Choroid plexus epithelial cell (primary cell): ENCODE results near the gene SH3GL1.

Experiments used
- DNase-seq: peaks from one replicate; pipeline ENCODE4 v3.0.0-alpha.2; 2010; ENCODE audit warnings: low read depth
- H3K4me3 ChIP-seq: 2 replicates; pipeline ENCODE4 v1.5.1; 2011; ENCODE audit warnings: low read depth, mild to moderate bottlenecking, control low read depth, low read length, moderate library complexity
- TF ChIP-seq, protein P1 (sequence below): conservative IDR thresholded peaks from 2 replicates; pipeline ENCODE4 v1.5.1; 2011; ENCODE audit warnings: low read depth, mild to moderate bottlenecking, control low read depth, inconsistent platforms, low read length, moderate library complexity

Gene SH3GL1, protein sequence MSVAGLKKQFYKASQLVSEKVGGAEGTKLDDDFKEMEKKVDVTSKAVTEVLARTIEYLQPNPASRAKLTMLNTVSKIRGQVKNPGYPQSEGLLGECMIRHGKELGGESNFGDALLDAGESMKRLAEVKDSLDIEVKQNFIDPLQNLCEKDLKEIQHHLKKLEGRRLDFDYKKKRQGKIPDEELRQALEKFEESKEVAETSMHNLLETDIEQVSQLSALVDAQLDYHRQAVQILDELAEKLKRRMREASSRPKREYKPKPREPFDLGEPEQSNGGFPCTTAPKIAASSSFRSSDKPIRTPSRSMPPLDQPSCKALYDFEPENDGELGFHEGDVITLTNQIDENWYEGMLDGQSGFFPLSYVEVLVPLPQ

DNA sequence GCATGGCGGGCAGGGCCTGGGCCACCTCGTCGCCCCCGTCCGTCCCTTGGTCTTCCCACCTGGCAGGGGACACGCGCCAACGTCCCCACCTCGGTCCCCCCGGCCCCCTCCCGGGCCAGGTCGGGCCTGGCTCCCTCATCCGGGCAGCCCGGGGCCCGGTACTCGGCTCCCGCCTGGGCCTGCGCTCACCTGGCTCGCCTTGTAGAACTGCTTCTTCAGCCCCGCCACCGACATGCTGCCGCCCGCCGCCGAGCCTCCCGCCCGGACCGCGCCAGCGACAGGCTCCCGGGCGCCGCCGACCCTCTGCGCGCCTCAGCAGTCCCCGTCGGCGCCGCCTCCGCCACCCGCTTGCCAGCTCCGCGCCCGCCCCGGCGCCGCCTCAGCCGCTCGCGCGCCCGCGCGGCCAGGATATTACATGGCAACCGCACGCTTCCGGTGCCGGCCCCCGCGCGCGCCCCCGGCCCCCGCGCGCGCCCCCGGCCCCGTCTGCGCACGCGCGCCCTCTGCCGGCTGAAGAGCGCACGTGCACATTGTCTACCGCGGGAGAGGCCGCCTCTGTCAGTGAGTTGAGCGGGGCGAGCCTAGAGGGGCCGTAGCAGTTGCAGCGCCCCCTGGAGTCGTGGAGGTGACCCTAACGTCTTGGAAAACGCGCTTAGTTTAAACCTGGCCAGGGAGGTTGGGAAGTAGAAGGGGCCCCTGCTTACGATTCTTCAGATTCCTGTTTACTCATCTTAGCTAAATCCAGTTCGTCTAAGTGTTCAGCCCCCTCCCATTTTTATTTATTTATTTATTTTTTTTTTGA lies at the start of gene SH3GL1:
SH3GL1 (minus strand) TSS at position 413 of the 802 bp plus-strand sequence; CDS start at position 234, 179 bp downstream.
- peak within 1 kb of the TSS; percentile 91 for H3K4me3 ChIP-seq
- DNase-seq, result peak; percentile 94
- TF ChIP-seq, protein P1, sequence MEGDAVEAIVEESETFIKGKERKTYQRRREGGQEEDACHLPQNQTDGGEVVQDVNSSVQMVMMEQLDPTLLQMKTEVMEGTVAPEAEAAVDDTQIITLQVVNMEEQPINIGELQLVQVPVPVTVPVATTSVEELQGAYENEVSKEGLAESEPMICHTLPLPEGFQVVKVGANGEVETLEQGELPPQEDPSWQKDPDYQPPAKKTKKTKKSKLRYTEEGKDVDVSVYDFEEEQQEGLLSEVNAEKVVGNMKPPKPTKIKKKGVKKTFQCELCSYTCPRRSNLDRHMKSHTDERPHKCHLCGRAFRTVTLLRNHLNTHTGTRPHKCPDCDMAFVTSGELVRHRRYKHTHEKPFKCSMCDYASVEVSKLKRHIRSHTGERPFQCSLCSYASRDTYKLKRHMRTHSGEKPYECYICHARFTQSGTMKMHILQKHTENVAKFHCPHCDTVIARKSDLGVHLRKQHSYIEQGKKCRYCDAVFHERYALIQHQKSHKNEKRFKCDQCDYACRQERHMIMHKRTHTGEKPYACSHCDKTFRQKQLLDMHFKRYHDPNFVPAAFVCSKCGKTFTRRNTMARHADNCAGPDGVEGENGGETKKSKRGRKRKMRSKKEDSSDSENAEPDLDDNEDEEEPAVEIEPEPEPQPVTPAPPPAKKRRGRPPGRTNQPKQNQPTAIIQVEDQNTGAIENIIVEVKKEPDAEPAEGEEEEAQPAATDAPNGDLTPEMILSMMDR, result peak; percentile 86

DNA sequence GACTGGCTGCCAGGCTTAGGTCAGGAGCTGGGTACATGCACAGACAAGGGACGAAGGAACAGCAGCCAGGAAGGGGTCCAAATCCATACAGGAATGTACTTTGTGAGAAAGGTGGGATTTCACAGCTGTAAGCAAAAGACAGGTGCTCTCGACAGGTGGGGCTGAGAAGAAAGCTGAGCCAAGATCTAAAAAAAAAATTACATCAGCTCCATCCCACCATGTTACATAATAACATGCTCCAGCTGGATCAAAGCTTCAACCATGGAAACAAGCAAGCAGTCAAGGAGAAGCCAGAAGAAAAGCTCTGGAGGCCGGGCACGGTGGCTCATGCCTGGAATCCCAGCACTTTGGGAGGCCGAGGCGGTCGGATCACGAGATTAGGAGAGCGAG lies 49.3 kb upstream of the SH3GL1 start:
- no peak overlapping the region for H3K4me3 ChIP-seq
- TF ChIP-seq, protein P1, result no peak
- no peak for DNase-seq

DNA sequence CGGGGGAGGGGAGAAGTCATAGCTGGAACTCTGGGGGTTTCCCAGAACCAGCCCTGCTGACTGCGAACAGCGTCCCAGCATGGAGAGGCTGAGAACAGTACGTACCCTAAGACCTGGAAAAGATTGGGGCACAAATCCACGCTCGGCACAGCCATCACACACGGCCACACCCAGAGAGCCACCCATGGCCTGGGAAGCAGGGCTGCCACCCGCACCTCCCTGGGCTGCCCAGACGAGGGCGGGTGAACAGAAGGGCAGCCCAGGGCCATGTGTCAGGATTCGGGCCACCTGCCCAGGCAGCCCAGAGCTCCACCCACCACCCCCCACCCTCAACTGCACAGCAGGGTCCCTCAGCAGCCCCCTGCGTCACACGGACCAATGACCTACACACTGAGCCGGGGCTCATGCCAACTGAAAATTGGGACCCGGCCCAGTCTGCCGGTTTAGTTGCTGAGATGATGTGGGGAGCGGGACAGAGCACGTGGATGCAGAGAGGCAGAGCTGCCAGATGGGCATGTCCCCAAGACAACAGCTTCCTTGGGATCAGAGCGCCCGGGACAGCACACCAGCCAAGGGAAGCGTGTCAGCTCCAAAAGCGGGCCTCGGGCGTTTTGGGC lies 48.8 kb upstream of the SH3GL1 start:
- TF ChIP-seq, protein P1, result no peak
- H3K4me3 ChIP-seq, result no peak overlapping the region

DNA sequence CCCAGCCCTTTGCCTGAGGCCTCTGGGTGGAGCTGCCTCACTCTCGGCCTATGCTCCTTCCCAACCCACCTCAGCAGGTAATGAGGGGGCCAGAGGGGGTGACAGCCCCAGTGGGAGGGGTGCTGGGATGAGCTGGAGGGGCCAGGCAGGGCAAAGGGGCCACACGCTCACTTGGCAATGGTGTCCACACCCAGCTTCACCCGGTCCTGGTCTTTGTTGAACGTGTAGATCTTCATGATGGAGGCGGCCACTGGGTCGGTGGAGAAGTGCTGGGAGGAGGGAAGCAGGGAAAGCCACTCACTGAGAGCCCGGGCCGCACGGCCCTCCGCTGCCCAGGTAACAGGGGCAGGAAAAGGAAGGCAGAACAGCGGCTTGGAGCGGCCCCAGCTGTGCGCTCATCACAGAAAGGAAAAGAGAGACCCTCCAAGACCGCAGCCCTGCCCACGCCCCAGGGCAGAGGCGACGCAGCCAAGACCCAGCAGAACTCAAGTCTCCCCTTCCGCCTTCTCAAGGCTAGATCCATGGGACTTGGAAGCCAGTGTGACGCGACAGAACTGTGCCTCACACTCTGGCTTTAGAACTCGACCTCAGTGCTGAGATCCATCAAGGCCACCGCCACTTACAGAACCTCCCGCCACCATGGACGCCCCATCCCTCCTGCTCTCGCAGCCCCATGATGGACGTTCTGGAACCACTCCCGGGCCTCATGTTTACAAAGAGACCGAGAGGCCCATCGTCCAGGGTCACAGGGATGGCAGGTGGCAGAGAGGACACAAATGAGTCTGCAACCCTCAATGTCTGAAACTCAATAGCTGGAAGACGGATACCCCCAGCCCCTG lies 48.0 kb upstream of the SH3GL1 start:
- TF ChIP-seq, protein P1, result no peak
- no peak overlapping the region for H3K4me3 ChIP-seq
- no peak for DNase-seq

More for the DNA sequence above, 48.8 kb upstream of the SH3GL1 start:
- DNase-seq, result no peak

DNA sequence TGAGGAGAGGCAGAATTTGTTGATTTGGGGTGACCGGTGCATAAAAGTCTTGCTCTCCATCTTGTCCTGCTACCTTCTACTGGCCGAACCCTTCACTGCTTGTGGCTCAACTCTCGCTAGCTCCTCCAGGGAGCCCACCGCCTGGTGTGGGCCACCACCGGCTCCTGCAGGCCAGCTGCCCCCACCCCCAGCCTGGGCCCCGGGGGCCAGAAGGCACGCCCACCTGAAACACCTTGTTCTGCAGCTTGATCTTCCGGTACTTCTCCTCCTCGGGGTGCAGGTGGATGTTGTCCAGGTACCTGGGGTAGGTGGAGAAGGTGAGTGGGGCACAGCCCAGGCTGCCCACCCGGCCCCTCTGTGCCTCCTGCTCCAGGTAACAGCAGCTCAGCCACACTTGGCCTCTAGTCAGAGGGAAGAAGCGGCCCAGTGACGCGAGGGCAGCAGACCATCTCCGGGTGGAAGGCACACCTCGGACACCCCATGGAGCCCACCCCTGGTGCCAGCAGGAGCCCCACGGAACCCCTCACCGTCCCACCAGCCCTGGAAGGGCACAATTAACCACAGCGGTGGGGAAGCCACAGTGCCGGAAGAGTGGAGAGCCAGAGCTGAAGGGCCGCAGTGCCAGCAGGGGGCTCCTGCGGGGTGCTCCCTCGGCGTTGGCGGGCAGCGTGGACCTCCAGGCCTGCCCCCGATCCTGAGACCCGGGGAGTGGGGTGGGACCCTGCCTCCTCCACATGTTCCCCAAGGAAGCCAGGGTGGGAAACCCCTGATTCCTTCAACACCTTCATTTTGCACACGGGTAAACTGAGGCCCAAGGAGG lies 47.2 kb upstream of the SH3GL1 start:
- DNase-seq, result no peak
- H3K4me3 ChIP-seq, result no peak overlapping the region
- TF ChIP-seq, protein P1, result no peak
